GM18517 (cell line): ENCODE measurements around the gene CHST11.
A peak's percentile ranks its signal among the peaks of the same experiment; 100 is the strongest.
"Not testable (repeated sequence)": the region's sequence is repeated elsewhere in the genome, so short reads cannot be mapped to it uniquely, and the experiment has no call there.

Experiments used
- ATAC-seq: cut with Tn5 transposase; IDR thresholded peaks from one replicate; pipeline ENCODE4 v1.9.1; 2021; ENCODE audit warnings: mild to moderate bottlenecking, moderate library complexity; ENCODE audit not compliant: unreplicated experiment

CHST11 gene

GRCh38 chr12:104600036-104600712 is 143.4 kb downstream of the CHST11 start:
- no peak for ATAC-seq

GRCh38 chr12:104600790-104601739 is 144.3 kb downstream of the CHST11 start:
- no peak for ATAC-seq

- ATAC-seq = no peak
These were observed 145.7 kb downstream of the CHST11 start for GRCh38 chr12:104602406-104602805.

GRCh38 chr12:104602896-104603295 is 146.1 kb downstream of the CHST11 start:
- no peak for ATAC-seq

GRCh38 chr12:104603545-104603973 is 146.8 kb downstream of the CHST11 start:
- no peak for ATAC-seq

- peak; percentile 89 for ATAC-seq
These were observed 147.6 kb downstream of the CHST11 start for GRCh38 chr12:104604070-104604994.

GRCh38 chr12:104604995-104605675 is 148.4 kb downstream of the CHST11 start:
- ATAC-seq = no peak

- ATAC-seq = no peak
These were observed 148.9 kb downstream of the CHST11 start for GRCh38 chr12:104605685-104606084.

- no peak for ATAC-seq
These were observed 152.2 kb downstream of the CHST11 start for GRCh38 chr12:104608998-104609397.

- no peak for ATAC-seq
These were observed 152.7 kb downstream of the CHST11 start for GRCh38 chr12:104609445-104609844.

- ATAC-seq = no peak
These were observed 153.9 kb downstream of the CHST11 start for GRCh38 chr12:104610513-104611235.

- no peak for ATAC-seq
These were observed 154.9 kb downstream of the CHST11 start for GRCh38 chr12:104611671-104612070.

GRCh38 chr12:104613372-104613771 is 156.6 kb downstream of the CHST11 start:
- ATAC-seq = not testable (repeated sequence)

- ATAC-seq = no peak
These were observed 158.4 kb downstream of the CHST11 start for GRCh38 chr12:104615048-104615561.

GRCh38 chr12:104618691-104619090 is 161.9 kb downstream of the CHST11 start:
- no peak for ATAC-seq

- ATAC-seq = no peak
These were observed 162.6 kb downstream of the CHST11 start for GRCh38 chr12:104619305-104619704.

GRCh38 chr12:104620837-104621531 is 164.2 kb downstream of the CHST11 start:
- ATAC-seq = no peak

GRCh38 chr12:104622928-104623327 is 166.2 kb downstream of the CHST11 start:
- ATAC-seq = no peak

GRCh38 chr12:104623883-104624282 is 167.1 kb downstream of the CHST11 start:
- ATAC-seq = no peak
